ENCODE data around the gene JOSD1. TPM values are rescaled to one million over a fixed set of nuclear protein-coding genes. Genes with fewer than 3 reads are reported as not detected.

JOSD1 gene
- total RNA-seq, 1 donor from 2014 or later, result 44.7 TPM

DNA sequence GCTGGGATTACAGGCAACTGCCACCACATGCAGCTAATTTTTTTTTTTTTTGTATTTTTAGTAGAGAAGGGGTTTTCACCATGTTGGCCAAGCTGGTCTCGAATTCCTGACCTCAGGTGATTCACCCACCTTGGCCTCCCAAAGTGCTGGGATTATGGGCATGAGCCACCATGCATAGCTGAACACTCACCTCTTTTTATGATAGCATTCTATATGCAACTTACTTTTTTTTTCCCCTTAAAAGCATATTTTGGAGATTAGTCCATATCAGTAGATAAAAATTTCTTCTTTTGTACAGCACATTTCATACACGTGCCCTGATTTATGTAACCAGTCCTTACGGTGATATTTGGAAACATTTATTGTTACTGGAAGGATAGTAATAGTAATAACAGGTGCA, 19.6 kb upstream of the JOSD1 start:
- Histone ChIP-seq H3K27me3 (ENCODE audit: low read depth) (no peaks in the 10 kb centered on the region), H3K9me3 (no peaks in the 10 kb centered on the region), H3K4me1 (peaks cover 17% of the 10 kb centered on the region), H3K36me3 (peaks cover 92% of the 10 kb centered on the region), H3K27ac (no peak overlapping the region), H3K4me3 (no peak overlapping the region)
- TF ChIP-seq, protein P1, sequence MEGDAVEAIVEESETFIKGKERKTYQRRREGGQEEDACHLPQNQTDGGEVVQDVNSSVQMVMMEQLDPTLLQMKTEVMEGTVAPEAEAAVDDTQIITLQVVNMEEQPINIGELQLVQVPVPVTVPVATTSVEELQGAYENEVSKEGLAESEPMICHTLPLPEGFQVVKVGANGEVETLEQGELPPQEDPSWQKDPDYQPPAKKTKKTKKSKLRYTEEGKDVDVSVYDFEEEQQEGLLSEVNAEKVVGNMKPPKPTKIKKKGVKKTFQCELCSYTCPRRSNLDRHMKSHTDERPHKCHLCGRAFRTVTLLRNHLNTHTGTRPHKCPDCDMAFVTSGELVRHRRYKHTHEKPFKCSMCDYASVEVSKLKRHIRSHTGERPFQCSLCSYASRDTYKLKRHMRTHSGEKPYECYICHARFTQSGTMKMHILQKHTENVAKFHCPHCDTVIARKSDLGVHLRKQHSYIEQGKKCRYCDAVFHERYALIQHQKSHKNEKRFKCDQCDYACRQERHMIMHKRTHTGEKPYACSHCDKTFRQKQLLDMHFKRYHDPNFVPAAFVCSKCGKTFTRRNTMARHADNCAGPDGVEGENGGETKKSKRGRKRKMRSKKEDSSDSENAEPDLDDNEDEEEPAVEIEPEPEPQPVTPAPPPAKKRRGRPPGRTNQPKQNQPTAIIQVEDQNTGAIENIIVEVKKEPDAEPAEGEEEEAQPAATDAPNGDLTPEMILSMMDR (IDR thresholded peaks at IDR 0.05), result no peak
- intact Hi-C loops (cut with DNase I), result no loop called here
- DNase-seq (no peak), ATAC-seq (no peak)

DNA sequence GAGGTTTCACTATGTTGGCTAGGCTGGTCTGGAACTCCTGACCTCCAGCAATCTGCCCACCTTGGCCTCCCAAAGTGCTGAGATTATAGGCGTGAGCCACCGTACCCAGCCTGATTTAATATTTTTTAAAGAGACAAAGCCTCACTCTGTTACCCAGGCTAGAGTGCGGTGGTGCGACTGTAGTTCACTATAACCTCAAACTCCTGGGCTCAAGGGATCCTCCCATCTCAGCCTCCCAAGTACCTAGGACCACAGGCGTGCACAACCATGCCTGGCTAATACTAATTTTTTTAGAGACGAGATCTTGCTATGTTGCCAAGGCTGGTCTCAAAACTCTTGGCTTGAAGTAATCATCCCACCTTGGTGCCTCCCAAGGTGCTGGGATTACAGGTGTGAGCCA, 18.5 kb upstream of the JOSD1 start:
- no peak for DNase-seq
- Histone ChIP-seq H3K4me1 (peaks cover 29% of the 10 kb centered on the region), H3K27me3 (ENCODE audit: low read depth) (no peaks in the 10 kb centered on the region), H3K9me3 (no peaks in the 10 kb centered on the region), H3K36me3 (peaks cover 81% of the 10 kb centered on the region), H3K4me3 (no peak overlapping the region), H3K27ac (peak overlapping the region; percentile 26)
- intact Hi-C loops (cut with DNase I), result no loop called here
- TF ChIP-seq, protein P1 (IDR thresholded peaks at IDR 0.05), result no peak
- ATAC-seq, result no peak

DNA sequence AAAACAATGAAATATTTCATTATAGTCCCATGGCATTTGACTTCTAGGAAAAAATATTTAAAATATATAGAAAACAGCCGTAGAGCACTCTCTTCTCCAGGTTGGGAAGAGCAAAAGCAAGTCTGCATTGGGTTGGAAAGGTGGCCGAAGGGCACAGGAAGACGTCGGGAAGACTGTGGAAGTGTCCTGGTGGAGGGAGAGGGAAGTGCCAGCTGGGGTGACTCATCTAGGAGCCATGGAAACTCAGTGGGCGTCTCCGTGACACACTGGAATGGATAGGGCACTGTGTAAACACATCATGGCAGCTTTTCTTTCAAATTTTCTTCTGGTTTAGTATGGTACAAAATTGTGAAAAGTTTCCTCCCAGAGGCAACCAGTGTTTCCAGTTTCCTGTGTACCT, 17.7 kb upstream of the JOSD1 start:
- no peaks in the 10 kb centered on the region for H3K27me3 ChIP-seq (ENCODE audit: low read depth)
- intact Hi-C loops (cut with DNase I), result no loop called here
- peak; percentile 73 for DNase-seq
- H3K9me3 ChIP-seq, result no peaks in the 10 kb centered on the region
- peaks cover 36% of the 10 kb centered on the region for H3K4me1 ChIP-seq
- peaks cover 73% of the 10 kb centered on the region for H3K36me3 ChIP-seq
- ATAC-seq, result peak; percentile 88 to 95
- H3K4me3 ChIP-seq, result no peak overlapping the region
- peak overlapping the region; percentile 26 for H3K27ac ChIP-seq
- TF ChIP-seq, protein P1 (IDR thresholded peaks at IDR 0.05), result peak; percentile 56

DNA sequence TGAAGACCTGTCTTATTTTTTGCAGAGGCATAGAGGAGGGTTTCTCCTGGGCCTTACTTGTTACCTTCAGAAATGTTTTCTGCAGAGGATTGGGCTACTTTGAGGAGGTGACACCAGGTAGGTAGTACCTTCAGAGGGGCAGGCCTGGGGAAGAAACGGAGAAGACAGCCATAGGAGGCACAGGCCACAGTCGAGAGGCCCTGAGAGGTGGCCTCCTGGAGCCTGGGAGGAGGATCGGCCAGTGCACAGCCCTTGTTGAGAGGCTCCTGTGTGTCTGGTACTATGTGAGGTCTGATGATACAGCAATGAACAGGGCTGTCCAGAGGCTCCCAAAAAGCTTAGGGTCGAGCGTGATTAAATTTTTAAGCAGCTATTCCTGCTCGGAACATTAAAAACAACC, 16.5 kb upstream of the JOSD1 start:
- Histone ChIP-seq H3K4me3 (no peak overlapping the region), H3K4me1 (peaks cover 48% of the 10 kb centered on the region), H3K36me3 (peaks cover 62% of the 10 kb centered on the region), H3K9me3 (no peaks in the 10 kb centered on the region), H3K27ac (no peak overlapping the region), H3K27me3 (ENCODE audit: low read depth) (no peaks in the 10 kb centered on the region)
- intact Hi-C loops (cut with DNase I), result no loop called here
- ATAC-seq (no peak), DNase-seq (no peak)
- TF ChIP-seq, protein P1 (IDR thresholded peaks at IDR 0.05), result no peak

DNA sequence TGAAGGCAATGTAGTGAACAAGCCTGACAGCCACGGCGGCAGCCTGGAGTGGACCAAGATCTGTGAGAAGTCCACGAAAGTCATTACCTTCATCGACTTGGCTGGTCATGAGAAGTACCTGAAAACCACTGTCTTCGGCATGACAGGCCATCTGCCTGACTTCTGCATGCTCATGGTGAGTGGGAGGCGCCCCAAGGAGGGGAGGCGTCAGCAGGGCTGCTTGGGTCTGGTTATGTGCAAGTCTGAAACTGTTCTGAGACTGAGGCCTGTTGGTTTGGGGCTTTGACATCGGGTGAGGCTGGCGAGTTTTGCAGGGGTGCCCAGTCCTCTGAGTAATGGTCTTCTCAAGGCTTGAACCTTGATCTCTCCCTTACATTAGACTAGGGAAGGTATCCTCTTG, 16.1 kb upstream of the JOSD1 start:
- TF ChIP-seq, protein P1 (IDR thresholded peaks at IDR 0.05), result no peak
- H3K4me1 ChIP-seq, result peaks cover 50% of the 10 kb centered on the region
- DNase-seq, result no peak
- H3K27ac ChIP-seq, result no peak overlapping the region
- intact Hi-C loops (cut with DNase I), result no loop called here
- peaks cover 57% of the 10 kb centered on the region for H3K36me3 ChIP-seq
- no peaks in the 10 kb centered on the region for H3K27me3 ChIP-seq (ENCODE audit: low read depth)
- no peak overlapping the region for H3K4me3 ChIP-seq
- ATAC-seq, result no peak
- H3K9me3 ChIP-seq, result no peaks in the 10 kb centered on the region

DNA sequence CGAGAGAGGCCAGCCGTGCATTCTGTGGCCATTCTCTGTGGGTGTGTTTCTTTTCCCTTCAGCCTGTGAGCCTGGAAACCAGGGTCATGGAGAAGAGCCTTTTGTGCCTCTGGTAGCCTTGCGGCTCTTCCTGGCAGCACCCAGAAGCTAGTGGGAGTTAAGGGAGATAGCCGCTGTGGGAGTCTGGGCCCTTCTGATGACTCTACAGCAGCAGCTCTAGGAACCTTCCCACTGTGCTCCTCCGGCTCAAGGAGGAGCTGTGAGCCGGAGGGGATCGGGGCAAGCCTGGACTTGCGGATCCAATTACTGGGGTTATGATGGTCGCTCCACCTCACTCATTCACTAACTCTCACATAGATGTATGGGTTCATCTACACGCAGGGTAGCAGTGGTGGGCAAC, 15.5 kb upstream of the JOSD1 start:
- no peak overlapping the region for H3K4me3 ChIP-seq
- no peaks in the 10 kb centered on the region for H3K27me3 ChIP-seq (ENCODE audit: low read depth)
- peaks cover 52% of the 10 kb centered on the region for H3K36me3 ChIP-seq
- H3K4me1 ChIP-seq, result peaks cover 50% of the 10 kb centered on the region
- H3K9me3 ChIP-seq, result no peaks in the 10 kb centered on the region
- ATAC-seq (no peak), DNase-seq (no peak)
- TF ChIP-seq, protein P1 (IDR thresholded peaks at IDR 0.05), result no peak
- no peak overlapping the region for H3K27ac ChIP-seq
- intact Hi-C loops (cut with DNase I), result no loop called here
